Ecto neural progenitor cell (in vitro differentiated cells): ENCODE measurements around the gene RAB34.
"Not testable (repeated sequence)": the region's sequence is repeated elsewhere in the genome, so short reads cannot be mapped to it uniquely, and the experiment has no call there.

Source experiments
- DNase-seq: peaks from one replicate; pipeline ENCODE4 v3.0.0-alpha.2; 2018; ENCODE audit warnings: low spot score

The RAB34 gene

GRCh38 chr17:28746611-28747050, 29.0 kb upstream of the RAB34 start:
- no peak for DNase-seq

- DNase-seq, result no peak
Observed at GRCh38 chr17:28745786-28746411, 28.2 kb upstream of the RAB34 start.

DNA sequence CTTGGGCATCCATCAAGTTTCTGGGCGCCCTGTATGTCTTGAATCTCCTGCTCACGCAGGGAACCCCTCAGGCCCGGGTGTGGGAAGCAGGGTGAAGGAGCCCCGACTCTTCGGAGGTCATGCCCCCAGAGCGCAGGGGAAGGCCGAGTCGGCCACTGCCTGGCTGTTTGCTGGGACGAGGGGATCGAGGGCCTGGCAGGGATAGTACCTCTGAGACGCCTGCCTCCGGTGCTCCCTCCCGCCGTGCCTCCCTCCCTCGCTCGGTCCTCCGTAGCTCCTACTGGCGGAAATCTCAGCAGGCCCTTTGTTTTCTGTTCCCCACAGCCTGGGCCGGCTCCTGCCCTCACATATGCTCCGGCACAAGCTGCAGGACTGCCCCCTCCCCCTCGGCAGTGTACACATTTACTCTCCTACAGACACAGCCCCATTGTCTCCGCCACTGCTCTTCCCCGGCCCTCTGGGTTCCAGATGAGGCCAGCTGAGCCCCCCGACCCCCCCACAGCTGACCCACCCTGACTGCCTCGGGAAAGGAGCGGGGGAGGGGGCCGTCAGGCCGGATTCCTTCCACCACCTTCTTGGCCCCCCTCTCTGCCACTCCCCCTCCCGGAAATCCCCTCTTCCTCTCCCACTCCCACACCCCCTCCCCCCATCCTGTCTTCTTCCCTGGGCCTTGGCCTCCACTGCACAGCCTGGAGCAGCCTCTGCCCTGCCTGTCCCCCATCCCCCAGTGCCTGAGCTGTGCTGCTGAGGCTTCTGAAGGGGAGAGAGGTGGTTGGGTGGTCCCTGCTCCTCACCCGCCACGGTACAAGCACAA, 27.5 kb upstream of the RAB34 start:
- peak; percentile 87 for DNase-seq

DNA sequence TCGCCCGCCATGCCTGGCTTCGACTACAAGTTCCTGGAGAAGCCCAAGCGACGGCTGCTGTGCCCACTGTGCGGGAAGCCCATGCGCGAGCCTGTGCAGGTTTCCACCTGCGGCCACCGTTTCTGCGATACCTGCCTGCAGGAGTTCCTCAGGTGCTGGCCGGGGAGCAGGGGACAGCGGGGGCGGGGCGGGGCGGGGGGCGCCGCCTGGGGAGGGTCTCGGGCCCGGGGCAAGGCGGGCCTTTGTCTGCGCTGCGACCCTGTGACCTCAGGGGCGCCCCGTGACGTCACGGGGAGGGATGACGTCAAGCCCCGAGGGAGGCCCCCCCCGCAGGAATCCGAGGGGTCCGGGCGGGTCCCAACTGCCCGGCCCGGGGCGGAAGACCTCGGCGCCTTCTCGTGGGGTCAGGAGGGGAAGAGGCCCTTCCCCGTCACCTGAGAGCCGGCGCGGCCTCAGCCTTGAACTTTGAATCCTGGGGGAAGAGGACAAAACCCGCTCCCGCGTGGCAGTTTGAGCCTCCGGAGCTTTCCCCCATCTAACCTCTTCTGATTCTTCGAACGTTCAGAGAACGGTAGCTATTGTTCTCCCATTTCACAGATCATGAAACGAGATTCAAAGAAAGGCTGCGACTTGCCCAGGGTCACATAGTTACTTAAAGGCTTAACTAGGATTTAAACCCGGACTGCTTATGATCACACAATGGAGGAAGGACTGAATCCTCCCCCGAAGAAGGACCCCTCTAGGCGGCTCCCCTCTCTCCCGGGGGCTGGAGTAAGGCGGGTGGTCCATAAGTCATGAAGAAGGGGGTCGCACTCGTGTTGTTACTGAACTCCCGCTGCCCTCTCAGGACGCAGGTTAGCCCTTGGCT, 26.7 kb upstream of the RAB34 start:
- DNase-seq, result peak; percentile 96

GRCh38 chr17:28743243-28744103, 25.8 kb upstream of the RAB34 start, which contains the start of gene TRAF4:
TSS of gene TRAF4 (plus strand) at chr17:28744011. CDS start at chr17:28744113, 102 bp downstream.
- DNase-seq, result peak; percentile 94

DNA sequence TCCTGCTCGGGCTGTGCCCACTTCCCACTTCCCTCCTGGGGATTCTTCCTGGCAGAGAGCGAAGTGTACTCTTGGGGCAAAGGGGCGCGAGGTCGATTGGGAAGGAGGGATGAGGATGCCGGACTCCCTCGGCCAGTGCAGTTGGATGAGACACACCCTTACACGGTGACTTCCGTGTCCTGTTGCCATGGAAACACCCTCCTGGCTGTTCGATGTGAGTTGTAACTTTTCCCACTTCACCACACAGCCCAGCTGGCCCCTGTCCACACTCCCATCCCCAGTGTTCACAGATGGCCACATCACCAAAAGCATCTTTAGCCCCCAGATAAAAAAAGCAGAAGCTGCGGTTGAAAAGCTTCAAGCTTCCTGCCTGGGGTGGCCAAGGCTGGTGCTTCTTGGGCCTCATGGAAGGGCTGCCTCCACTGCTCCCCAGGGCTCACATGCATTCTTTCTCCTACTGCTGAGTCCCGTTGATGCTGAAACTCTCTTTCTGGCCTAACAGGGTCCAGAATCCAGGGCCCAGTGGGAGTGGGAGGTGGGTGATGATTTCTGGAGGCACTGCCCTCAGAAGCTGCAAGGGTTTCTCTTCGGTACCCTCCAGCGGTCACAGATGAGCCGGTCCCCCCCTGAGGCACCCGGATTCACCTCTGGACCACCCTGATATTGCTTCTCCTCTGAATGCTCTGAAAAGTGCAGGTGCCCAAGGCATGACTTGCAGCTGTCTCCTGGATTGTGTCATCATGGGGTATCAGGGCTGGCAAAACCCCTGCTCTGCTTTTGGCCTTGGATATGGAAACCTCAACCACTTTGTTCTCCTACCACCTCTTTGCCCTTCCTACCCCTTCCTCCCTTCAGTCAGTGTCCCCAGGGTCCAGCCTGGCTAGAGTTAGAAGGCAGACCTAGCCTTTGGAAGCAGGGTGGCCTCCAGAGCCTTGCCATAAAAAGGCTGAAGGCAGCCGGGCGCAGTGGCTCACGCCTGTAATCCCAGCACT, 24.0 kb upstream of the RAB34 start:
- DNase-seq, result no peak

DNA sequence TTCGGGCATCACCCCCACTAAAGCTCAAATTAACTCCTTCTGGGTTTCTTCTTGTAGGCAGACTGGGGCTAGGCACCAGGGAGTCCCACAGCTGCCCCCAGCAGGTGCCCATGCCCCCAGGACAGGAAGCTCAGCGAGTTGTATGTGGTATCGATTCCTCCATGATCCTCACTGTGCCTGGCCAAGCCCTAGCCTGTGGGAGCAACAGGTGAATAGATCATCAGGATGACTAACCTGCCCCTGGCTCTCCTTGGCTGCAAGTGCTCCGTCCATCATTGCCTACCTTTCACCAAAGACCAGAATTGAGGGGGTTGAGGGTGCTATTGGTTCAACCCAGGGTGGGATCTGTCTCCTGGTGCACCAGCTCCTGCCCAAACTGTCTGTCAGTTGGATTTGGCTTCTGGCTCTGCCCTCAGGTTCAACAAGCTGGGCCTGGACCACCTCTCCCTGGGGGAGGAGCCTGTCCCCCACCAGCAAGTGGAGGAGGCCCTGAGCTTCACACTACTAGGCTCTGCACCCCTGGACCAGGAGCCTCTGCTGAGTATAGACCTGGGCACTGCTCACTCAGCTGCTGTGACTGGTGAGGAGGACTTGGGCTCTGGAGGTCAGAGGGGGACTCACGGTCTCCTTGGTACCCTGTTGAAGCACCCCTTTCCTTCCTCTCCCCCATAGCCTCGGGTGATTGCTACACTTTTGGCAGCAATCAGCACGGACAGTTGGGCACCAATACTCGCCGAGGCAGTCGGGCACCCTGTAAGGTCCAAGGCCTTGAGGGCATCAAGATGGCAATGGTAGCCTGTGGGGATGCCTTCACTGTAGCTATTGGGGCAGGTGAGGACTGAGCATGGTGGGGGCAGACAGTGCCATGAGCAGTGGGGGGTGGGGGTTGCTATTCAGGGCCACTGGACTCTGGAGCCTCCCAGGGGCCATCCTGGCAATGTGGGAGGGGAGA, 23.0 kb upstream of the RAB34 start:
- no peak for DNase-seq

DNA sequence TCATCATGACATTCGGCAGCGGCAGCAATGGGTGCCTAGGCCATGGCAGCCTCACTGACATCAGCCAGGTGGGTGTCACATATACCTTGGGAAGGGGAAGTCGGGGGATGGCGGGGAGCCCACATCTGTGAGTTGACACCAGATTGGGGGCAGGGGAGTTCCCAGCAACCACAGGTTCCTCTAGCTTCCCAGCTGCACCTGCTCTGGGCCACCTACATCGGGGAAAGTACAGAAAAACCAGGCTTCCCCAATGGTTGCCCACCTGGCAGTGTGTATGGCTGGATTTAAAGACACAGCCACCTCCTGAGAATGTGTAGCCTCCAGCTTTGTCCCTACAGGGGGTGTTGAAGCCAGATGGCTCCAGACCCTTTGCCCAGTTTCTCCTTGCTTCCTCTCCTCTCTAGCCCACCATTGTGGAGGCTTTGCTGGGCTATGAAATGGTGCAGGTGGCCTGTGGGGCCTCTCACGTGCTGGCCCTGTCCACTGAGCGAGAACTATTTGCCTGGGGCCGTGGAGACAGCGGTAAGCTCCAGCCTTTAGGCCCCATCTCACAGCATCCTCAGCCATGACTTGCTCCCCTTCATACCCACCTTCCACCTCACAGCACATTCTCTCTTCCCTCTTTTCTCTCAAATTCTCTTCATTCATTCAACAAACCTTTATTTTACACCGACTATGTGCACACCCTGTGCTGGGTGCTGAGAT, 21.2 kb upstream of the RAB34 start:
- DNase-seq, result no peak

DNA sequence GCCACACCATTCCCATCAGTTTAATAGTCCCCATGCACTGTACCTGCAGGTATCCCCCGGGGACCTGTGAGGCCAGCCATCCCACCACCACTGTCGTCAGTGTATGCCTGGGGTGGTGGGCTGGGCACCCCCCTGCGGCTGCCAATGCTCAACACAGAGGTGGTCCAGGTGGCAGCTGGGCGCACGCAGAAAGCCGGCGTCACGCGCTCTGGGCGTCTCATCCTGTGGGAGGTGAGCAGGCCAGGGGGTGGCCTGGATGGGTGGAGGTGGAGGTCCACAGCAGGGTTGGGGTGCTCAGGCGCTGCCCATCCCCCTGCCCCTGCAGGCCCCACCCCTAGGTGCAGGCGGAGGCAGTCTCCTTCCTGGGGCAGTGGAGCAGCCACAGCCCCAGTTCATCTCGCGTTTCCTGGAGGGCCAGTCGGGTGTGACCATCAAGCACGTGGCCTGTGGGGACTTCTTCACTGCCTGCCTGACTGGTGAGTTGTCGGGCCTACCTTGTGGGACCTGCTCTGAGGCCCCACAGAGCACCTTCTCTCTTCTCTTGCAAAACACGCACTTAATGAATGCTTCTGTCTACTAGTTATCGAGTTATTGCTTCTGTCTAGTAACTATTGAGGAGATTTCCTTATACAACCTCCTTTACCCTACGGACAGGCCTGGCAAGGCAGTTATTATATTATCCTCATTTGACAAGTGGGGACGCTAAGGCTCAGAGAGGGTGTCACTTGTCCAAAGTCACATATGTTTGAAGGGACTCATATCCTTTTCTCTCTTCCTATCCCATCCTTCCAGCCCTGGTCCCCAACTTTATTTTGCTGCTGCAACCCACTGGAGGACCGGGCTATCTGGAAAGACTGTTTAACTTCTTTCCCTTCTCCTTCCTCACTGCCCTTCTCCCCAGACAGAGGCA, 20.4 kb upstream of the RAB34 start:
- DNase-seq, result no peak

DNA sequence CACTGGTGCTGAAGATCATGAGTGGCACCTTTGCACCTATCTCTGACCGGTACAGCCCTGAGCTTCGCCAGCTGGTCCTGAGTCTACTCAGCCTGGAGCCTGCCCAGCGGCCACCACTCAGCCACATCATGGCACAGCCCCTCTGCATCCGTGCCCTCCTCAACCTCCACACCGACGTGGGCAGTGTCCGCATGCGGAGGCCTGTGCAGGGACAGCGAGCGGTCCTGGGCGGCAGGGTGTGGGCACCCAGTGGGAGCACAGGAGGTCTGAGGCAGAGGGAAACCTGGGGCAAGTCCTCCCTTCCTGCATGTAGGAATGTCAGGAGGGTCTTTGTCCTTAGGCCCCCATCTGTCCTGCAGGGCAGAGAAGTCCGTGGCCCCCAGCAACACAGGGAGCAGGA, 19.6 kb upstream of the RAB34 start:
- no peak for DNase-seq

DNA sequence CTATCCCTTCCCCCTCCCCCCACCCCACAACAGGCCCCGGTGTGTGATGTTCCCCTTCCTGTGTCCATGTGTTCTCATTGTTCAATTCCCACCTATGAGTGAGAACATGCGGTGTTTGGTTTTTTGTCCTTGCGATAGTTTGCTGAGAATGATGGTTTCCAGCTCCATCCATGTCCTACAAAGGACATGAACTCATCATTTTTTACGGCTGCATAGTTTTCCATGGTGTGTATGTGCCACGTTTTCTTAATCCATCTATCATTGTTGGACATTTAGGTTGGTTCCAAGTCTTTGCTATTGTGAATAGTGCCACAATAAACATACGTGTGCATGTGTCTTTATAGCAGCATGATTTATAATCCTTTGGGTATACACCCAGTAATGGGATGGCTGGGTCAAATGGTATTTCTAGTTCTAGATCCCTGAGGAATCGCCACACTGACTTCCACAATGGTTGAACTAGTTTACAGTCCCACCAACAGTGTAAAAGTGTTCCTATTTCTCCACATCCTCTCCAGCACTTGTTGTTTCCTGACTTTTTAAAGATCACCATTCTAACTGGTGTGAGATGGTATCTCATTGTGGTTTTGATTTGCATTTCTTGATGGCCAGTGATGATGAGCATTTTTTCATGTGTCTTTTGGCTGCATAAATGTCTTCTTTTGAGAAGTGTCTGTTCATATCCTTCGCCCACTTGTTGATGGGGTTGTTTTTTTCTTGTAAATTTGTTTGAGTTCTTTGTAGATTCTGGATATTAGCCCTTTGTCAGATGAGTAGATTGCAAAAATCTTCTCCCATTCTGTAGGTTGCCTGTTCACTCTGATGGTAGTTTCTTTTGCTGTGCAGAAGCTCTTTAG, 18.5 kb upstream of the RAB34 start:
- not testable (repeated sequence) for DNase-seq

DNA sequence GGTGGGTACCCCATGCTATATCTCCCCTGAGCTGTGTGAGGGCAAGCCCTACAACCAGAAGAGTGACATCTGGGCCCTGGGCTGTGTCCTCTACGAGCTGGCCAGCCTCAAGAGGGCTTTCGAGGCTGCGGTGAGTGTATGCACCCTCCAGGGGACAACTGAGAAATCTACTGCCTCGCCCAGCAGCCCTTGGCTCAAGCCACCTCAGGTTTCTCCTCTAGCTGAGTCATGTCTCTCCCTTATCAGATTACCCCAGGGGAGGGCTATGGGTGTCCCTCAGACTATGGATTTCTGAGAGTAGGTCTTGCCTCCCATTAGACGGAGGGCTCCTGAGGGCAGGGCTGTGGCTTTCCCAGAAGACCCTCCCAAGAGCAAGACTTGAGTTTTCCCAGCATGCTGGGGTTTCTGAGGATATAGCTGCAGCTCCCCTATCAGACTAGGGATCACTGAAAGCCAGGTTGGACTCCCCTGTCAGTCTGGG, 17.6 kb upstream of the RAB34 start:
- no peak for DNase-seq

- DNase-seq, result no peak
Observed at GRCh38 chr17:28734712-28735241, 17.1 kb upstream of the RAB34 start.

GRCh38 chr17:28733346-28733745, 15.7 kb upstream of the RAB34 start:
- no peak for DNase-seq

DNA sequence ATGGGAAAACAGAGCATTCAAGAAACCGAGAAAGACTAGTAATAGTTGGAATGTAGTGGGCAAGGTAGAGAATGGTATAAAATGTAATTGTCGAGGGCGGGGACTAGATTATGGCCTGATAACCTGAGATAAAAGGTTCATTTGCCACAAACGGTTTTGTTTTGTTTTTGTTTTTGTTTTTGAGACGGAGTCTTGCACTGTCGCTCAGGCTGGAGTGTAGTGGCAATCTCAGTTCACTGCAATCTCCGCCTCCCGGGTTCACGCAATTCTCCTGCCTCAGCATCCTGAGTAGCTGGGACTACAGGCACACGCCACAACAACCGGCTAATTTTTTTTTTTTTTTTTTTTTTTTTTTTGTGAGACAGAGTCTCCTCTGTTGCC, 12.3 kb upstream of the RAB34 start:
- DNase-seq, result no peak
